H9 (cell line): ENCODE measurements around the gene ITGB2. TPM values are rescaled to one million over a fixed set of nuclear protein-coding genes. Genes with fewer than 3 reads are reported as not detected.

Experiments
- DNase-seq: peaks from one replicate; pipeline ENCODE4 v3.0.0-alpha.2; 2017
- H2AFZ ChIP-seq: one replicate; pipeline ENCODE4 v1.6.1; 2013; ENCODE audit warnings: mild to moderate bottlenecking, low read length, control low read depth, moderate library complexity
- H2AK5ac ChIP-seq: 2 replicates; pipeline ENCODE4 v1.6.1; 2013; ENCODE audit warnings: low read length, control low read depth, mixed read lengths; ENCODE audit not compliant: insufficient read length
- H2BK120ac ChIP-seq: one replicate; pipeline ENCODE4 v1.6.1; 2013; ENCODE audit warnings: low read depth, mild to moderate bottlenecking, low read length, control low read depth, inconsistent platforms; ENCODE audit not compliant: poor library complexity, severe bottlenecking
- H2BK12ac ChIP-seq: 2 replicates; pipeline ENCODE4 v1.6.1; 2013; ENCODE audit warnings: low read length, control low read depth, mixed read lengths, low read depth; ENCODE audit not compliant: insufficient read length
- H2BK15ac ChIP-seq: 2 replicates; pipeline ENCODE4 v1.6.1; 2013; ENCODE audit warnings: low read depth, low read length, control low read depth
- H2BK20ac ChIP-seq: one replicate; pipeline ENCODE4 v1.6.1; 2013; ENCODE audit warnings: low read depth, mild to moderate bottlenecking, low read length, control low read depth, inconsistent platforms; ENCODE audit not compliant: poor library complexity, severe bottlenecking
- H2BK5ac ChIP-seq: 2 replicates; pipeline ENCODE4 v1.6.1; 2013; ENCODE audit warnings: low read length, control low read depth, mixed read lengths; ENCODE audit not compliant: insufficient read length
- H3K14ac ChIP-seq: 2 replicates; pipeline ENCODE4 v1.6.1; 2013; ENCODE audit warnings: low read length, control low read depth; ENCODE audit not compliant: insufficient read depth
- H3K18ac ChIP-seq: 2 replicates; pipeline ENCODE4 v1.6.1; 2013; ENCODE audit warnings: low read depth, mild to moderate bottlenecking, mixed read lengths, low read length, control low read depth; ENCODE audit not compliant: insufficient read length
- H3K23ac ChIP-seq: 2 replicates; pipeline ENCODE4 v1.6.1; 2013; ENCODE audit warnings: low read length, control low read depth, mixed read lengths, low read depth; ENCODE audit not compliant: insufficient read length
- H3K23me2 ChIP-seq: 2 replicates; pipeline ENCODE4 v1.6.1; 2013; ENCODE audit warnings: low read depth, mild to moderate bottlenecking, mixed read lengths, low read length, control low read depth; ENCODE audit not compliant: insufficient read length, poor library complexity, severe bottlenecking
- H3K27ac ChIP-seq: 2 replicates; pipeline ENCODE4 v1.5.1; 2013; ENCODE audit warnings: low read length, control low read depth, mixed read lengths, low read depth; ENCODE audit not compliant: insufficient read length
- H3K27me3 ChIP-seq: 2 replicates; pipeline ENCODE4 v1.6.1; 2013; ENCODE audit warnings: low read length, control low read depth, inconsistent platforms; ENCODE audit not compliant: insufficient read depth
- H3K4ac ChIP-seq: 2 replicates; pipeline ENCODE4 v1.6.1; 2013; ENCODE audit warnings: low read depth, mild to moderate bottlenecking, control low read depth, inconsistent platforms, low read length, moderate library complexity
- H3K4me1 ChIP-seq: 2 replicates; pipeline ENCODE4 v1.6.1; 2013; ENCODE audit warnings: low read length, control low read depth, inconsistent platforms; ENCODE audit not compliant: insufficient read depth
- H3K4me2 ChIP-seq: 2 replicates; pipeline ENCODE4 v1.6.1; 2013; ENCODE audit warnings: low read length, control low read depth, mixed read lengths; ENCODE audit not compliant: insufficient read length, insufficient read depth
- H3K56ac ChIP-seq: 2 replicates; pipeline ENCODE4 v1.6.1; 2013; ENCODE audit warnings: low read depth, mild to moderate bottlenecking, mixed read lengths, low read length, control low read depth; ENCODE audit not compliant: insufficient read length
- H3K79me1 ChIP-seq: 2 replicates; pipeline ENCODE4 v1.6.1; 2013; ENCODE audit warnings: low read depth, mild to moderate bottlenecking, moderate library complexity, low read length, control low read depth, inconsistent platforms; ENCODE audit not compliant: insufficient read depth, poor library complexity, severe bottlenecking
- H3K79me2 ChIP-seq: 2 replicates; pipeline ENCODE4 v1.6.1; 2013; ENCODE audit warnings: low read length, control low read depth, inconsistent platforms; ENCODE audit not compliant: insufficient read depth
- H3K9ac ChIP-seq: 2 replicates; pipeline ENCODE4 v1.6.1; 2013; ENCODE audit warnings: low read length, control low read depth, mixed read lengths; ENCODE audit not compliant: insufficient read length; ENCODE audit errors: extremely low read depth
- H3K9me3 ChIP-seq: one replicate; pipeline ENCODE4 v1.6.1; 2013; ENCODE audit warnings: low read depth, low read length, inconsistent platforms; ENCODE audit not compliant: control insufficient read depth
- H3T11ph ChIP-seq: one replicate; pipeline ENCODE4 v1.6.1; 2013; ENCODE audit warnings: mild to moderate bottlenecking, low read length, control low read depth, inconsistent platforms
- H4K20me1 ChIP-seq: one replicate; pipeline ENCODE4 v1.6.1; 2013; ENCODE audit not compliant: control insufficient read depth, insufficient read length, insufficient read depth
- H4K5ac ChIP-seq: 2 replicates; pipeline ENCODE4 v1.6.1; 2013; ENCODE audit warnings: low read depth, mild to moderate bottlenecking, mixed read lengths, low read length, control low read depth; ENCODE audit not compliant: insufficient read length
- H4K8ac ChIP-seq: replicated peaks from 2 replicates; pipeline ENCODE4 v1.6.1; 2013; ENCODE audit warnings: low read length, control low read depth, mixed read lengths, low read depth; ENCODE audit not compliant: insufficient read length
- H4K91ac ChIP-seq: 2 replicates; pipeline ENCODE4 v1.6.1; 2013; ENCODE audit warnings: low read depth, mild to moderate bottlenecking, moderate library complexity, mixed read lengths, low read length, control low read depth; ENCODE audit not compliant: insufficient read length
- H3K27ac Mint-ChIP-seq, 3 experiments: 2 replicates in 2 of 3; 3 replicates in 1 of 3; pipeline ENCODE4 v1.8.0; 2020 to 2021; ENCODE audit warnings: mixed read lengths in 3 of 3, mild to moderate bottlenecking in 1 of 3, moderate library complexity in 1 of 3
- H3K27me3 Mint-ChIP-seq: 2 replicates; pipeline ENCODE4 v1.8.0; 2021; ENCODE audit warnings: low read depth, mild to moderate bottlenecking, moderate library complexity, mixed read lengths
- H3K36me3 Mint-ChIP-seq, 3 experiments: 2 replicates in 2 of 3; 3 replicates in 1 of 3; pipeline ENCODE4 v1.8.0; 2020 to 2021; ENCODE audit warnings: low read depth in 3 of 3, mixed read lengths in 3 of 3; ENCODE audit not compliant: insufficient read depth in 1 of 3
- H3K4me1 Mint-ChIP-seq, 2 experiments: 2 replicates each; pipeline ENCODE4 v1.8.0; 2020; ENCODE audit warnings: mixed read lengths in 2 of 2
- H3K4me3 Mint-ChIP-seq, 2 experiments: 2 replicates in 1 of 2; 3 replicates in 1 of 2; pipeline ENCODE4 v1.8.0; 2020 to 2021; ENCODE audit warnings: mild to moderate bottlenecking in 2 of 2, mixed read lengths in 2 of 2, moderate library complexity in 1 of 2
- H3K9me3 Mint-ChIP-seq, 2 experiments: 2 replicates in 1 of 2; 3 replicates in 1 of 2; pipeline ENCODE4 v1.8.0; 2020; ENCODE audit warnings: mild to moderate bottlenecking in 2 of 2, mixed read lengths in 2 of 2, moderate library complexity in 1 of 2
- CTCF ChIP-seq: fragments of 200-600 bp; sonication (generic); conservative IDR thresholded peaks from 3 replicates; pipeline ENCODE4 v1.8.0; 2021; ENCODE audit warnings: antibody characterized with exemption, mild to moderate bottlenecking
- WGBS: extraction: QIAGEN DNeasy Blood & Tissue Kit; methylation state at CpG from one replicate; pipeline ENCODE4 v1.1.7; 2013; ENCODE audit warnings: missing lambda C conversion rate, low lambda C conversion rate, mixed read lengths; ENCODE audit not compliant: insufficient read length; ENCODE audit errors: extremely low coverage; 5-methylcytosine and 5-hydroxymethylcytosine counted together
- total RNA-seq: library from RNA; stranded (reverse); gene quantifications from 2 replicates; pipeline ENCODE4 v1.2.1, GENCODE V29; 2021

The ITGB2 gene
- total RNA-seq, 1 experiment from 2014 or later, result 1.1 TPM

- H2BK15ac ChIP-seq, result no peak overlapping the region
- H2BK120ac ChIP-seq, result no peak overlapping the region
- peaks cover 6% of the 10 kb centered on the region for H3K27me3 Mint-ChIP-seq
- no peak overlapping the region for H4K8ac ChIP-seq
- H2AK5ac ChIP-seq, result no peak overlapping the region
- no peak overlapping the region for H3T11ph ChIP-seq
- H3K4me1 ChIP-seq, result no peaks in the 10 kb centered on the region
- no peaks in the 10 kb centered on the region for H3K36me3 Mint-ChIP-seq
- H3K27ac Mint-ChIP-seq, result no peak overlapping the region
- H3K9me3 ChIP-seq, result no peaks in the 10 kb centered on the region
- no peaks in the 10 kb centered on the region for H3K79me1 ChIP-seq
- H2AFZ ChIP-seq, result no peak overlapping the region
- no peaks in the 10 kb centered on the region for H4K20me1 ChIP-seq
- H3K23ac ChIP-seq, result no peak overlapping the region
- H3K9me3 Mint-ChIP-seq, result no peaks in the 10 kb centered on the region; a peak in 1 of 5 replicates
- no peaks in the 10 kb centered on the region for H3K27me3 ChIP-seq
- no peaks in the 10 kb centered on the region for H3K79me2 ChIP-seq
- no peaks in the 10 kb centered on the region for H3K4me1 Mint-ChIP-seq
- WGBS, result no CpG with 5 or more reads among the region's 7 CpGs
- no peak overlapping the region for H3K56ac ChIP-seq
- H3K4me2 ChIP-seq, result no peak overlapping the region
- no peak overlapping the region for H3K14ac ChIP-seq
- no peaks in the 10 kb centered on the region for H3K23me2 ChIP-seq
- H3K4me3 Mint-ChIP-seq, result no peak overlapping the region
- no peak overlapping the region for H2BK12ac ChIP-seq
- no peak overlapping the region for H3K27ac ChIP-seq
- TF ChIP-seq CTCF, result no peak
- no peak overlapping the region for H4K91ac ChIP-seq
- H2BK5ac ChIP-seq, result no peak overlapping the region
- no peak overlapping the region for H3K9ac ChIP-seq
- no peak overlapping the region for H4K5ac ChIP-seq
- DNase-seq, result no peak
- H2BK20ac ChIP-seq, result no peak overlapping the region
- no peak overlapping the region for H3K18ac ChIP-seq
- no peak overlapping the region for H3K4ac ChIP-seq
Observed at GRCh38 chr21:44884097-44884496, 36.6 kb downstream of the ITGB2 start.
